Activated CD4-positive, alpha-beta T cell treated with anti-CD3 and anti-CD28 coated beads, Interleukin-2, amount 50 U/mL, for 16 hours (primary cell): Measurements from ENCODE around the gene XPC.
A peak's percentile ranks its signal among the peaks of the same experiment; 100 is the strongest.
"Not testable (repeated sequence)": the region's sequence is repeated elsewhere in the genome, so short reads cannot be mapped to it uniquely, and the experiment has no call there.

Experiments
- DNase-seq: peaks from one replicate; pipeline ENCODE4 v3.0.0-alpha.2; 2020

The XPC gene

GRCh38 chr3:14178247-14179113, at the start of gene XPC, which contains the start of gene LSM3:
Gene XPC, minus strand, starts transcription at chr3:14178601. Its CDS starts 33 bp downstream, at chr3:14178568.
Gene LSM3, plus strand, starts transcription at chr3:14178817. Its CDS starts 44 bp downstream, at chr3:14178861.
- DNase-seq = peak; percentile 98

- no peak for DNase-seq
Observed at GRCh38 chr3:14227856-14228255, 49.5 kb upstream of the XPC start.

GRCh38 chr3:14226351-14226750, 48.0 kb upstream of the XPC start:
- DNase-seq = not testable (repeated sequence)

DNA sequence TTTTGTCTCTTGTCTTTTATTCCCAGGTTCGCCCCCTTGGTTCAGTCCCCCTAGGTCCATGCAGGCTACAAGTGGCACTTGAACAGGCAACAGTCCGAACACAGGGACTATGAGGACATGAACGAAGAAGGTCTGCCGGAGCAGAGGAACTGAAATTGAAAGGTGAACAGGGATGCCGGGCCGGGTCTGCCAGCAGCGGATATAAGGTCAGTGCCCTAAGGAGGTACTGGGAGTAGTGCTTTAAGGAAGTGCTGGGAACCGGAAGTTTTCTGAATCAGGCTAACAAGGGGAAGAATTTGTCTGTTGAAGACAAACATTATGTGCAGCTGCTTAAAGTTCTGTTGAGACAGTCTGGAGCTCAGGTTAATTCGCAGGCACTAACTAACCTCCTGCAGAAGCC, 47.0 kb upstream of the XPC start:
- no peak for DNase-seq

- DNase-seq = no peak
Observed at GRCh38 chr3:14224895-14225294, 46.5 kb upstream of the XPC start.

GRCh38 chr3:14223595-14223994, 45.2 kb upstream of the XPC start:
- DNase-seq = no peak

- no peak for DNase-seq
Observed at GRCh38 chr3:14222900-14223594, 44.6 kb upstream of the XPC start.

DNA sequence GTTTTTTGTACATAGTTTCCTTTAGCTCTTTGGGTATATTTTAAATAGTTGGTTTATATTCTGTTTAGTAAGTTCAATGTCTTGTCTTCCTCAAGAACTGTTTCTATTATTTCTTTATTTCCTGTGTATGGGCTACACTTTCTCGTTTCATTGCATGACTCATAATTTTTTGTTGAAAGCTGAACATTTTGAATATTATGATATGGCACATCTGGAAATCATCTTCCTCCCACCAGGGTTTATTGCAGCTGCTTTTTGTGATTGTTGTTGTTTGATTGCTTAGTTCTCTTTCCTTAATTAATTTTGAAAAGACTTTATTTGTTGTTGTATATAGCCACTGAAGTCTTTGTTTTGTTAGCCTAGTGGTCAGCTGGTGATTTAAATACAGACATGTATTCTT, 44.1 kb upstream of the XPC start:
- DNase-seq = no peak

DNA sequence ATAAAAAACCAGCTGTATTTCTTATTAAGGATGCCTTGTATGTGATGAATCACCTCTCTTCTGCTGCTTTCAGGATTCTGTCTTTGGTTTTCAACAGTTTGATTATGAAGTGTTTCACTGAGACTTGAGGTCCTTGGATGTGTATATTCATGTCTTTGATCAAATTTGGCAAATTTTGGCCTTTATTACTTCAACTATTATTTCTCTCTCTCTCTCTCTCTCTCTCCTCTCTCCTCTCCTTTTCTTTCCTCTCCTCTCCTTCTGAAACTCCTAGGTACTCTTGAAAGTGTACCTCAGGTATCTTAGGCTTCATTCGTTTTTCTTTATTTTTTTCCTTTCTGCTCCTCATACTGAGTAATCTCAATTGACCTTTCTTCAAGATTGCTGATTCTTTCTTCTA, 43.5 kb upstream of the XPC start:
- no peak for DNase-seq

DNA sequence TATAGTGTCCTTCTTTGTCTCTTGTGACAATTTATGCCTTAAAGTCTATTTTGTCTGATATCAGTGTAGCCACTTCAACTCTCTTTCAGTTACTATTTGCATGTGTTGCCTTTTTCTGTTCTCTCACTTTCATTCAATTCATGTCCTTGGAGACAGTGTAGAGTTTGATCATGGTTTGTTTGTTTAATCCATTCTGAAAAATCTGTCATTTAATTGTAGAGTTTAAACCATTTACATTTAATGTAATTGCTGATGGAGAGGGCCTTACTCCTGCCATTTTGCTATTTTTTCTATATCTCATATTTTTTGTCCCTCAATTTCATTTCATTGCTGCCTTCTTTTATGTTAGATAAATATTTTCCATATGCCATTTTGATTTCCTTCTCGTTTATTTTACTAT, 42.5 kb upstream of the XPC start:
- DNase-seq = no peak

DNA sequence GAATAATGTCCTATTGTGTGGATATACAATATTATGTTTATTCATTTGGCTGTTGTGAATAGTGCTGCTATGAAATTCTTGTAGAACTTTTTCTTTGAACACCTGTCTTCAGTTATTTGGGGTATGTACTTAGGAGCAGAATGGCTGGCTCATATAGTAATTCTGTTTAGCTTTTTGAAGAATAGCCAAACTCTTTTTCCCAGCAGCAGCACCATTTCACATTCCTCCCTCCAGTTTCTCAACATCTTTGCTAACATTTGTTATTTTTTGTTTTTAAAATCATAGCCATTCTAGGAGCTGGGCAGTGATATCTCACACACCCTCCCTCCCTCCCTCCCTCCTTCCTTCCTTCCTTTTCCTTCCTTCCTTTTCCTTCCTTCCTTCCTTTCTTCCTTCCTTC, 40.0 kb upstream of the XPC start:
- no peak for DNase-seq

DNA sequence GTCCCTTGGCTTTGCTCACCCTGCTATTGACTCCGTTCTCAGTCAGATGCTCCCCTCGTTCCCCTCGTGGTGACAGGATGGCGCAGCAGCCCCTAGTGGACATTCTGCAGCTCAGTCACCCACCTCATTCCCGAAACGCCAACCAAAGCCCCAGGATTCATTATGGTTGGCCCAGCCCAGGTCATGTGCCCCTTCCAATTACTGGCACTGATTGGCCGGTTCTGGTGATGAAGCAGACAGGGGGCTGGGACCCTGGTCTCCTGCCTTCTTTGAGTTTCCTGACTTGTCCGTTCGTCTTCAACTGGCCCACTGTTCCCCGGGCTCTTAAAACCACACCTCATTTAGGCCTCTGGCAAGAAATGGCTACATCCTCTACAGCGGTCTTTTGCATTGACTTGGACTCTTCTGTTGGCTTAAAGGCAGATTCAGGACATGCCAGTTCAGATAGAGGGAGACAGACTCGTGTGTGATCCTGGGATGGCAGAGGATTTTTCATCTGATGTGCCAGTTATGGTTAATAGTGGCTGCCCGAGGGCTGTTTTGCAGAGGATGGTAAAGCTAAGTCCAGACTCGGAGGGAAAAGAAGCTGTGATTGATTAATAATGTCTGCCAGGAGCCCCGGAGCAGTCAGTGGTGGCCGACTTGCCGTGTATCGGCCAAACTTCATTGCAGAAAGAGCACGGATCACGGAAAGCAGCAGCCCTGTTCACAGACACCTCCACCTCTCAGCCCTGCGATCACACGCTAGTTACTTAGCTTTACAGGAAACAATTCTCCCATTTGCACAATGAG, 38.1 kb upstream of the XPC start:
- DNase-seq = no peak

DNA sequence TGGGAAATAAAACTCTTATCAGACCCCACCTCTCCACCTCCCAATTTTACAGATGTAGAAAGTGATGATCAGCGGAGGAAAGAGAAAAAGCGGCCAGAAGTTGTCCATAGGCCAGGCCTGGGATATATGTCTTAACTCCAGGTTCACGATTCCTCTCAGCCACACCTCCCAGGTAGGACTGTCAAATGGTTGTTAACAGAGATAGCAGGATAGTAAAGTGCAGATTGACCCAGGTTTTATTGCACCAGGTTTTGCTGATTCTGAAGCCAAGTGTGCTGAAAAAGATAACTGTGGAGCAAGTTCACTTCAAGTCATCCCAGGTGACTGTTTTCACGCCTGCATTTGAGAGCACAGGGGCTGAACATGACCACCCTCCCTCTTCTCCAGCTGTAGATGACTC, 36.4 kb upstream of the XPC start:
- no peak for DNase-seq

GRCh38 chr3:14213066-14213774, 34.8 kb upstream of the XPC start:
- no peak for DNase-seq

GRCh38 chr3:14212032-14212431, 33.6 kb upstream of the XPC start:
- no peak for DNase-seq

GRCh38 chr3:14211621-14212020, 33.2 kb upstream of the XPC start:
- DNase-seq = no peak

DNA sequence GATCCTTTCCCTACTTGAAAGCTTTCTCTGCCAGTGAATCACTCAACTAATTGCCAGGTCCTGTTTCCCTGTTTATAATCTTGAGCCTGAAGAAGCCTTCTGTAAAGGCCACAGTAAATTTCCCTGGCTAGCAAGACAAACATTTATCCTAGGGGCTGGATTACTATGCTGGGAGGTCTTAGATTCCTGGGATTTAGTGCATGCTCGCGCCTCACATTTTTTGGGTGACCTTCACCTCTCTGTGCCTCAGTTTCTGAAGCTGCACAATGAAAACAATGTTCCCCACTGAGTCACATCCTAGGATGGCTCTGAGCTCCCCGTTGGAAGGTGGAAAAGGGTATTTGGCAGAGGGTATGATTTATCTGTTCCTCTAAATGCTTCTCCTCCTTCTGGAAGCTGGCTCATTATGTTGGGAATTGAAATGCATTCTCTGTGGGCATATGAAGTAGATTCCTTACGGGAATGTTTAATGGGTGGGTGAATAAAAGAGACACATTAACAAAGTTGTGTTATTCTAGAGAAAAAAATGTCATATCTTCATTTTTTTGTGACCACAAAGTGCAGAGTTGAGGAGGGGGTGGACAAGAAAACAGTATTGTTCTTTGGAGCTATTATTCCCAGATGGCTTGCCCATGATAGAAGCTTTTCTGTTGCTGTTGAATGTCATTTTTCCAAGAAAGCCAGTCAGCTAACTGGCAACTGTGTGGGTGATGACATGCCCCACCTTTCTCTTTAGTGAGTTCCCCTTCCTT, 32.6 kb upstream of the XPC start:
- no peak for DNase-seq

DNA sequence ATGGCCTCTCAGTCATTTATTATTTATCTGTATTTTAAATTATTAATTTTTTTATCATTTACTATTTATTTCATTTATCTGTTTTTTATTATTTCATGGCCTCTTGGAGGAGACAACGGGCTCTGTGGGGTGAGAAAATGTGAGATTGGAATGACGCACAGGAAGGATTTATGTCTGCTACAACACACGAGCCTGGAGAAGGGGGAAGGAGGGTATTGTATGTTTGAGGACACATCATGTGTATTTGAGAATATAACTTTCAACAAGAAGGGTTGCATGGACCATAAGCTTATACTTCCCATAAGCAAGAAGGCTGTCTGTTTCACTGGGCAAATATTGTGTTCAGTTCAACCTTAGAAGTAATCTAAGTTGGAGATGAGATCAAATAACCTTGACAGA, 31.9 kb upstream of the XPC start:
- no peak for DNase-seq

- no peak for DNase-seq
Observed at GRCh38 chr3:14209581-14210289, 31.3 kb upstream of the XPC start.

DNA sequence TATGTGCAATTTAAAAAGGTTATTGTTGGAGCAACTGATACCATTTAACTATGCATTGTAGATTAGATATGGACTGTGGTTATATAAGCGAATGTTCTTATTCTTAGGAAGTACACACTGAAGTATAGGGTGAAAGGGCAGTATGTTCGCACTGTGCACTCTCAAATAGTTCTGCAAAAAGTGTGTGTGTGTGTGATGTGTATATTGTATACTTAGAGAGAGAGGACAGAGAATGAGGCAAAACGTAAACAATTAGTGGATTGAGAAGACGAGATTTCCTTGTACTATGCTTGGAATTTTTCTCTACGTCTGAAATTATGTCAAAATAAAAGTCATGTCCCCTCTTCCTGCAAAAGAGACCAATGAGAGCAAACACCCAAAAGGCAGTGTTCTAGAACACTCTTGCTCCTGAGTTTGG, 30.6 kb upstream of the XPC start:
- DNase-seq = no peak

GRCh38 chr3:14208168-14208567, 29.8 kb upstream of the XPC start:
- no peak for DNase-seq
